ENCODE results near the gene SH2D6. TPM values are rescaled to one million over a fixed set of nuclear protein-coding genes. Genes with fewer than 3 reads are reported as not detected.
A peak's percentile ranks its signal among the peaks of the same experiment; 100 is the strongest.

The SH2D6 gene
- total and polyA plus RNA-seq, 2 of the 8 experiments (the other 6 are each of a cell fraction or from before 2014, with no cell fraction given) = 0.42 TPM; not detected in 1

GRCh38 chr2:85427300-85427835, 8.9 kb downstream of the SH2D6 start:
- Histone ChIP-seq H3K9me3 (ENCODE audit: insufficient read depth in 2 of 2, low read depth in 1 of 2, low read length in 1 of 2) (no peaks in the 10 kb centered on the region), H2BK12ac (ENCODE audit: low read depth, low read length) (no peak overlapping the region), H3K36me3 (ENCODE audit: control insufficient read depth in 2 of 4, insufficient read depth in 4 of 4, low read length in 3 of 4) (no peaks in the 10 kb centered on the region), H3K23me2 (ENCODE audit: low read depth, low read length) (0 out of 2 replicates have a peak, but pooled peaks cover 3% of the 10 kb centered on the region), H3K4me1 (replicated peaks in 1 of 4; ENCODE audit: control insufficient read depth in 3 of 4, insufficient read depth in 4 of 4, low read length in 3 of 4) (peaks cover 0 to 32% (median 21%) of the 10 kb centered on the region in 4 experiments; a peak in 6 of 7 replicates), H3K18ac (ENCODE audit: extremely low read depth, low read length) (no peak overlapping the region), H3K14ac (ENCODE audit: insufficient read length) (no peak overlapping the region), H3K27me3 (replicated peaks in 1 of 4; ENCODE audit: control insufficient read depth in 3 of 4, extremely low read depth in 1 of 4, insufficient read depth in 3 of 4, low read length in 3 of 4) (peaks cover 0 to 6% (median 2%) of the 10 kb centered on the region in 4 experiments; a peak in 3 of 7 replicates), H3K4me2 (ENCODE audit: insufficient read depth in 1 of 2, low read depth in 2 of 2, low read length in 2 of 2) (no peak overlapping the region), H3K27ac (ENCODE audit: low read depth, low read length) (no peak overlapping the region), H2BK15ac (ENCODE audit: low read length) (no peak overlapping the region), H3K9ac (replicated peaks in 1 of 4; ENCODE audit: extremely low read depth in 1 of 4, low read depth in 3 of 4, low read length in 3 of 4) (no peak overlapping the region), H2BK120ac (replicated peaks; ENCODE audit: low read depth, low read length) (no peak overlapping the region), H4K91ac (replicated peaks; ENCODE audit: insufficient read length, low read length) (no peak overlapping the region), H2BK20ac (ENCODE audit: low read length) (no peak overlapping the region), H3K79me2 (ENCODE audit: control insufficient read depth in 1 of 2, insufficient read depth in 2 of 2, low read length in 2 of 2) (no peaks in the 10 kb centered on the region), H4K5ac (ENCODE audit: insufficient read length, low read depth, low read length) (no peak overlapping the region), H2AK5ac (ENCODE audit: low read depth, low read length) (0 out of 2 replicates have a peak overlapping the region, but pooled peaks have one; percentile 75), H4K20me1 (replicated peaks in 1 of 2; ENCODE audit: control insufficient read depth in 1 of 2, insufficient read depth in 2 of 2, low read length in 2 of 2) (no peaks in the 10 kb centered on the region), H3K79me1 (ENCODE audit: low read depth, low read length) (no peaks in the 10 kb centered on the region), H4K8ac (ENCODE audit: extremely low read depth, insufficient read depth, low read length) (no peak overlapping the region), H3K4me3 (ENCODE audit: extremely low read depth in 1 of 4, insufficient read depth in 2 of 4, low read depth in 3 of 4, low read length in 4 of 4) (no peak overlapping the region), H3K4ac (replicated peaks; ENCODE audit: insufficient read length, low read depth, low read length) (no peak overlapping the region), H3K56ac (replicated peaks; ENCODE audit: insufficient read length, low read depth, low read length) (no peak overlapping the region), H3K23ac (ENCODE audit: insufficient read length) (no peak overlapping the region), H2AFZ (ENCODE audit: low read length) (no peak overlapping the region), H2BK5ac (ENCODE audit: low read depth, low read length) (no peak overlapping the region)
- TF ChIP-seq RAD21 (IDR thresholded peaks at IDR 0.05 in 1 of 2, conservative IDR thresholded peaks at IDR 0.05 in 1 of 2; ENCODE audit: low read depth in 2 of 2, low read length in 2 of 2) (no peak), POU5F1 (IDR thresholded peaks at IDR 0.05; ENCODE audit: low read depth, low read length) (no peak), SP2 (IDR thresholded peaks at IDR 0.05; ENCODE audit: low read length) (no peak), EGR1 (IDR thresholded peaks at IDR 0.05; ENCODE audit: borderline replicate concordance, low read depth, low read length) (no peak), CHD1 (IDR thresholded peaks at IDR 0.05; ENCODE audit: low read depth, low read length) (no peak), MAX (IDR thresholded peaks at IDR 0.05) (no peak), ATF3 (IDR thresholded peaks at IDR 0.05; ENCODE audit: insufficient read depth, low read depth, low read length) (no peak), SIN3A (conservative IDR thresholded peaks at IDR 0.05 in 1 of 2, IDR thresholded peaks at IDR 0.05 in 1 of 2; ENCODE audit: low read depth in 1 of 2, low read length in 2 of 2) (no peak), CBX8 (IDR thresholded peaks at IDR 0.05; ENCODE audit: borderline replicate concordance, low read depth, low read length) (no peak), NRF1 (IDR thresholded peaks at IDR 0.05; ENCODE audit: low read depth, low read length) (no peak), TAF1 (IDR thresholded peaks at IDR 0.05; ENCODE audit: low read depth, low read length) (no peak), EP300 (IDR thresholded peaks at IDR 0.05; ENCODE audit: borderline replicate concordance in 1 of 2, low read depth in 2 of 2, low read length in 2 of 2) (no peak)
- WGBS, 2 experiments (ENCODE audit: extremely low coverage in 1 of 2, insufficient coverage in 1 of 2, insufficient read length in 1 of 2, insufficient replicate concordance in 2 of 2, low coverage in 1 of 2, low lambda C conversion rate in 2 of 2, missing lambda C conversion rate in 1 of 2) = 90% methylated on average over 3 of the region's 3 CpGs; no CpG with 5 or more reads in 1 of the 2 experiments
- POLR2A ChIA-PET (ENCODE audit: partially characterized antibody) = interaction anchor here (0.7 to 55.3 kb wide), 4 partner anchors 9 to 189 kb away, joined by 3 to 1889 read pairs (median 4); partner anchors contain the start of genes ELMOD3, GGCX, MAT2A and RETSAT
- FAIRE-seq (no peak), DNase-seq (ENCODE audit: low read depth in 1 of 2, low spot score in 2 of 2) (no peak)
- CTCF ChIA-PET (ENCODE audit: partially characterized antibody) = interaction anchor here (0.8 to 15.1 kb wide), 6 partner anchors 14 to 125 kb away, joined by 3 to 259 read pairs (median 6); partner anchors contain the start of gene MAT2A

Measured in H1 (cell line).